ENCODE measurements around the gene PRKG1. TPM values are rescaled to one million over a fixed set of nuclear protein-coding genes. Genes with fewer than 3 reads are reported as not detected.

Gene PRKG1
- total RNA-seq, 1 donor from 2014 or later: 22.8 TPM

GRCh38 chr10:51658000-51658399 lies 583.7 kb downstream of the PRKG1 start:
- Mint-ChIP-seq H3K9me3 (ENCODE audit: low read depth) (peaks cover 3% of the 10 kb centered on the region), H3K27me3 (ENCODE audit: low read depth) (no peaks in the 10 kb centered on the region), H3K4me1 (ENCODE audit: low read depth) (peaks cover 18% of the 10 kb centered on the region), H3K27ac (ENCODE audit: unreplicated experiment) (no peak overlapping the region), H3K4me3 (ENCODE audit: unreplicated experiment) (no peak overlapping the region), H3K36me3 (ENCODE audit: low read depth) (no peaks in the 10 kb centered on the region)
- TF ChIP-seq, protein P1, sequence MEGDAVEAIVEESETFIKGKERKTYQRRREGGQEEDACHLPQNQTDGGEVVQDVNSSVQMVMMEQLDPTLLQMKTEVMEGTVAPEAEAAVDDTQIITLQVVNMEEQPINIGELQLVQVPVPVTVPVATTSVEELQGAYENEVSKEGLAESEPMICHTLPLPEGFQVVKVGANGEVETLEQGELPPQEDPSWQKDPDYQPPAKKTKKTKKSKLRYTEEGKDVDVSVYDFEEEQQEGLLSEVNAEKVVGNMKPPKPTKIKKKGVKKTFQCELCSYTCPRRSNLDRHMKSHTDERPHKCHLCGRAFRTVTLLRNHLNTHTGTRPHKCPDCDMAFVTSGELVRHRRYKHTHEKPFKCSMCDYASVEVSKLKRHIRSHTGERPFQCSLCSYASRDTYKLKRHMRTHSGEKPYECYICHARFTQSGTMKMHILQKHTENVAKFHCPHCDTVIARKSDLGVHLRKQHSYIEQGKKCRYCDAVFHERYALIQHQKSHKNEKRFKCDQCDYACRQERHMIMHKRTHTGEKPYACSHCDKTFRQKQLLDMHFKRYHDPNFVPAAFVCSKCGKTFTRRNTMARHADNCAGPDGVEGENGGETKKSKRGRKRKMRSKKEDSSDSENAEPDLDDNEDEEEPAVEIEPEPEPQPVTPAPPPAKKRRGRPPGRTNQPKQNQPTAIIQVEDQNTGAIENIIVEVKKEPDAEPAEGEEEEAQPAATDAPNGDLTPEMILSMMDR (IDR thresholded peaks at IDR 0.05): no peak
- no peak for DNase-seq (ENCODE audit: low spot score)

- DNase-seq (ENCODE audit: low spot score): no peak
- peaks cover 3% of the 10 kb centered on the region for H3K9me3 Mint-ChIP-seq (ENCODE audit: low read depth)
- H3K4me1 Mint-ChIP-seq (ENCODE audit: low read depth): peaks cover 5% of the 10 kb centered on the region
- H3K4me3 Mint-ChIP-seq (ENCODE audit: unreplicated experiment): no peak overlapping the region
- H3K27me3 Mint-ChIP-seq (ENCODE audit: low read depth): no peaks in the 10 kb centered on the region
- TF ChIP-seq, protein P1 (IDR thresholded peaks at IDR 0.05): no peak
- H3K27ac Mint-ChIP-seq (ENCODE audit: unreplicated experiment): no peak overlapping the region
- no peaks in the 10 kb centered on the region for H3K36me3 Mint-ChIP-seq (ENCODE audit: low read depth)
These were observed 585.1 kb downstream of the PRKG1 start for GRCh38 chr10:51659344-51659743.

DNA sequence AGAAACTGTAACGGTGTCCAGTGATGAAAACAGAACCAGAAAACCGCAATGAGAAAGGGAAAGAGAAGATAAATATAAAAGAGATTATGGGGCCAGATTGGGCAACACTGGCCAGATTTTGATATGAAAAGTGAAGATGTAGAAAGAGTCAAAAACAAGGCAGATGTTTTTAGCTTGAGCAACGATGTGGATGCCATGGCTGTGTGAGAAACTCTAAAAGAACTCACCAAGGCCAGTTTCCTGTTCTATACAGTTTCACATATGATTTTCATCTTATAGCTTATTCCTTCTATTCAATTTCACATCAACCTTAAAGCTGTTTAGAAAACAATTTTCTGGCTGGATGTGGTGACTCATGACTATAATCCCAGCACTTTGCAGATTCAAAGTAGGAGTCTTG lies 588.8 kb downstream of the PRKG1 start:
- H3K27me3 Mint-ChIP-seq (ENCODE audit: low read depth): no peaks in the 10 kb centered on the region
- peaks cover 10% of the 10 kb centered on the region for H3K4me1 Mint-ChIP-seq (ENCODE audit: low read depth)
- H3K36me3 Mint-ChIP-seq (ENCODE audit: low read depth): no peaks in the 10 kb centered on the region
- H3K4me3 Mint-ChIP-seq (ENCODE audit: unreplicated experiment): no peak overlapping the region
- no peak overlapping the region for H3K27ac Mint-ChIP-seq (ENCODE audit: unreplicated experiment)
- TF ChIP-seq, protein P1 (IDR thresholded peaks at IDR 0.05): no peak
- peaks cover 3% of the 10 kb centered on the region for H3K9me3 Mint-ChIP-seq (ENCODE audit: low read depth)
- DNase-seq (ENCODE audit: low spot score): no peak

- Mint-ChIP-seq H3K36me3 (ENCODE audit: low read depth) (peaks cover 2% of the 10 kb centered on the region), H3K9me3 (ENCODE audit: low read depth) (peaks cover 3% of the 10 kb centered on the region), H3K4me3 (ENCODE audit: unreplicated experiment) (no peak overlapping the region), H3K27ac (ENCODE audit: unreplicated experiment) (no peak overlapping the region), H3K27me3 (ENCODE audit: low read depth) (no peaks in the 10 kb centered on the region), H3K4me1 (ENCODE audit: low read depth) (peaks cover 13% of the 10 kb centered on the region)
- TF ChIP-seq, protein P1 (IDR thresholded peaks at IDR 0.05): no peak
- no peak for DNase-seq (ENCODE audit: low spot score)
These were observed 592.2 kb downstream of the PRKG1 start for GRCh38 chr10:51666456-51666855.

GRCh38 chr10:51667678-51668335 lies 593.5 kb downstream of the PRKG1 start:
- TF ChIP-seq, protein P1 (IDR thresholded peaks at IDR 0.05): no peak
- H3K27ac Mint-ChIP-seq (ENCODE audit: unreplicated experiment): no peak overlapping the region
- H3K27me3 Mint-ChIP-seq (ENCODE audit: low read depth): no peaks in the 10 kb centered on the region
- DNase-seq (ENCODE audit: low spot score): no peak
- H3K9me3 Mint-ChIP-seq (ENCODE audit: low read depth): peaks cover 13% of the 10 kb centered on the region
- H3K36me3 Mint-ChIP-seq (ENCODE audit: low read depth): peaks cover 4% of the 10 kb centered on the region
- peaks cover 13% of the 10 kb centered on the region for H3K4me1 Mint-ChIP-seq (ENCODE audit: low read depth)
- H3K4me3 Mint-ChIP-seq (ENCODE audit: unreplicated experiment): no peak overlapping the region

Measured in chondrocyte (in vitro differentiated cells).